IPS-NIHi7 (cell line): Measurements from ENCODE around the gene CYP24A1.

ENCODE experiments used
- DNase-seq: peaks from one replicate; pipeline ENCODE4 v3.0.0; 2012; ENCODE audit warnings: mixed read lengths; ENCODE audit errors: extremely low spot score

The CYP24A1 gene

DNA sequence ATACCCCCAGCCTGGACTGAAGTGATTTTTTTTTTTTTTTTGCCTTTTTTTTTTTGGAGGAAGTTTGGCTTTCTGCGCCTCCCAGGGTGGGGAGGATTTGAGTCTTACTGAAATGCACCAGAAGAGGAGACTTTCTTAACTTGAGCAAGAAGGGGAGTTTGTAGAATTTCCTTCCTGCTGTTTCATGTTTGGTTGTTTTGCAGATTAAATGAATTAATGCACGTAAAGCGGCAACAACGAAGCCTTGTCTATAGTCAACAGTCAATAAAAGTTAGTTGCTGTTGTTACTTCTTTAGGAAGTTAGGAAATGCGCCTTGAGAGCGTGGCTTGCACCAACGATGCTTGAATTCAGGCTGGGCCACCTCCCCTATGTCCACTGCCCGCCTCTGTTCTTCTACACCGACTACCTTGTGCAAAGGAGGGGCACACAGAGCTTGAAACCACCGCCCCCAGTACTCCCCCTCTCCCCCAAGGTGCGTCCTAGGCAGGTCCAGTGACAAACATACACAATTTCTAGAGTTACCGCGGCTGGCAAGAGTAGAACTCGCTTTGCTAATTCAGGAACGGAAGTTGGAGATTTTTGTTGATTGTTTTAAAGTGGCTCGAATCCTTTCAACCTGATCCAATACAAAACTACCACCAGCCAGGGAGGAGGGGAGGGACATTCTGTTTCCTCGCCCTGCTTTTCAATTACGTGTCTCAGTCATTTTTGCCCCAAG is 830 bp upstream of the CYP24A1 start:
- no peak for DNase-seq

- DNase-seq: peak; percentile 48
These were observed 732 bp downstream of the CYP24A1 start for GRCh38 chr20:54172856-54173652.

GRCh38 chr20:54172532-54172855 is 1.3 kb downstream of the CYP24A1 start:
- no peak for DNase-seq

GRCh38 chr20:54170963-54171362 is 2.8 kb downstream of the CYP24A1 start:
- no peak for DNase-seq

GRCh38 chr20:54170026-54170471 is 3.7 kb downstream of the CYP24A1 start:
- DNase-seq: no peak

DNA sequence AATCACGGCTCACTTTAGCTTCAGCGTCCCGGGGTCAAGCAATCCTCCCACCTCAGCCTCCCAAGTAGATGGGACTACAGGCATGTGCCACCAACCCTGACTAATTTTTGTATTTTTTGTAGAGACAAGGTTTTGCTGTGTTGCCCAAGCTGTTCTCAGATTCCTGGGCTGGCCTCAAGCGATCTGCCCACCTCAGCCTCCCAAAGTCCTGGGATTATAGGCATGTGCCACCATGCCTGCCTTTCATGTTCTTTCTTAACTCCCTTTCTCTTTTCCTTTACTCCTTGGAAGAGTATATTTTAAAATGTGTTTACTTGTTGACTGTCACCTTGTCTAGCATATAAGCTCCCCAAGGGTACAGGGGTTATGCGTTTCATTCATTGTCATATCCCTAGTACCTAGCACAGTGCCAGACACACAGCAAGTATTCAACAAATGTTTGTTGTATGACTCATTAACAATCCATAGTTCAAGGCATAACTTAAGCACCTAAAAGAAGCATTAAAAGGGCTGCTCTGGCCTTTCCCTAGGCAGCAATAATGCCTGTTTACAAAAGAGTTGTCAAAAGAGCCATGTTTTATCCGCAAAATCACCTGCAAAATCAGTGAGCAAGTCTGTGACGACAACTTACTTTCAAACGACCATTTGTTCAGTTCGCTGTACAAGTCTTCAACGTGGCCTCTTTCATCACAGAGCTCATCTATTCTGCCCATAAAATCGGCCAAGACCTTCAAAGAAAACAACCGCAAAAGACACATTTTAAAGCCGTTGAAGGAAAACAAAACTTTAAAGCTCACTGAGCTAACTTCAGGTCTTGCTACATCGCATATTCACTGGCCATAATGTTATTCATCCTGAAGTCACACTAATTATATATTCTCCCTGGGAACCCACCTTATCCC is 4.6 kb downstream of the CYP24A1 start:
- no peak for DNase-seq

DNA sequence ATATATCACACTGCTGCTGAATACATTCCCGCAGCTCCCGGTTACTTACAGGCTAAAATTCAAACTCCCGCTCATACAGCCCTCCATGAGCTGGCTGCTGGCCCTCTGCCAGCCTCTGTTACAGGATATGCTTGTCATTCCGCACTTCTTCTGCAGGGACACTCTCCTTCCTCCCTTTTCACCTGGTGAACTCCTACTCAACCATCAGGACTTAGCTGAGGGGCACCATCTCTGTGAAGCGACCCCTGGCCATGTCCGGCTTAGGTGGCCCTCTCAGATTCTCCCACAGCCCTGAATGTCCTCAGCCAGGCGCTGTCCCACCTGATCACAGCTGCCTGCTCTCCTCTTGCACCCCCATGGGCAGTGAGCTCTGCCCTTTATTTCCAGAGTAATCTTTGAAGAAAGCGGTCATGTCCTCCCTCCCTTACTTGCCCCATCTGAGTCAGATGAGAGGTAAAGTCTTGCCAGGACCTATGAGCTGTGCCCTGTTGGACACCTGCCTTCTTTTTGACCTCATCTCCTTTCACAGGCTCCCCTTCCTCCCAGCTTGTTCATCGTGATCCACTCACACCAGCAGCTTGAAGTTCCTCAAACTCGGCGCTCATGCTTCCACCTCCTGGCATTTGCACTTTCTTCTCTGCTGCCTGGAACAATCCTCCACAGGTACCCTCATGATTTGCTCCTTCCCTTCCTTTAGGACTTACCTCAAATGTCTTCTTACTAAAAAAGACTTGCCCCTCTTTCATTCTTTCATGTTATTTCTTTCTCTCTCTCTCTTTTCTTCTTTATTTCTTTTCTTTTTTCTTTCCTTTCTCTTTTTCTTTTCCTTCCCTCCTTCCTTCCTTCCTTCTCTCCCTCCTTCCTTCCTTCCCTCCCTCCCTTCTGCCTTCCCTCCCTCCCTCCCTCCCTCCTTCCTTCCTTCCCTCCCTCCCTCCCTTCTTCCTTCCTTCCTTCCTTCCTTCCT is 5.6 kb downstream of the CYP24A1 start:
- no peak for DNase-seq

DNA sequence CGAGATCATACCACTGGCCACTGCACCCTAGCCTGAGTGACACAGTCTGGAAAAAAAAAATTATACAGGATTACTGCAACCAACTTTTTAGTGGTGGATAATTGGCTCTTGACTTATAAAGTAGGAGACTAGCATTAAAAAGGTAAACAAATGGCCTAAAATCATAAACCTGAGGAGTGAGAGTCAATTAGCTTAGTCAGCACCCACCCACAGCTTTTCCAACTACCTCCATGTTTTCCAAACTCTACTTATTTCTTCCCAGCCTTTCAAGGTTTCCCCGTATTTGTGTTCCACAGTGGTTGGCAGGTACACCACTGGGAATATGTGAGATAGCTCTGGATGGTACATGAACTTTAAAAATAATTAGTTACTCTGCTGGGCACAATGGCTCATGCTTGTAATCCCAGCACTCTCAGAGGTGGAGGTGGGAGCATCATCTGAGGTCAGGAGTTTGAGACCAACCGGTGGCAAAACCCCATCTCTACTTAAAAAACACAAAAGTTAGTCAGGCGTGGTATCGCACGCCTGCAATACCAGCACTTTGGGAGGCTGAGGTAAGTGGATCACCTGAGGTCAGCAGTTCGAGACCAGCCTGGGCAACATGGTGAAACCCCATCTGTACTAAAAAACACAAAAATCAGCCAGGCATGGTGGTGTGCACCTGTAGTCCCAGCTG is 6.7 kb downstream of the CYP24A1 start:
- DNase-seq: no peak

DNA sequence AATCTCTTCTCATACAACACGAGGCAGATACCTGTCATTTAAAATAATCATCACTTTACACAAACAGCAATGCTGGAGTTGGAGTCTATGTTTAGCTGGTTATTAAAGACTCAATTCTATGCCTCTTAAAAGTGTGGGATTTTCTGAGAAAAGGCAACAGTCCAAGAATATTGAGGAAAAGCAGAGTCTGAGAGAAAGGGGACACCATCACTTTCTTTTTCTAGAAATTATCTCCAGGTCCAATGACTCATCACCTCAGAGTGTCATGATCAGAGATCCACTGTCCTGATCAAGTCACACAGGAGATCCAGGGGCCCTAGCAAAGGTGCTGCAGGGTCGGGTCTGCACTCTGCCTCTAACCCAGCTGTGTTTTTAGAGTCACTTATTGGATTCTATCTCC is 8.0 kb downstream of the CYP24A1 start:
- DNase-seq: no peak

DNA sequence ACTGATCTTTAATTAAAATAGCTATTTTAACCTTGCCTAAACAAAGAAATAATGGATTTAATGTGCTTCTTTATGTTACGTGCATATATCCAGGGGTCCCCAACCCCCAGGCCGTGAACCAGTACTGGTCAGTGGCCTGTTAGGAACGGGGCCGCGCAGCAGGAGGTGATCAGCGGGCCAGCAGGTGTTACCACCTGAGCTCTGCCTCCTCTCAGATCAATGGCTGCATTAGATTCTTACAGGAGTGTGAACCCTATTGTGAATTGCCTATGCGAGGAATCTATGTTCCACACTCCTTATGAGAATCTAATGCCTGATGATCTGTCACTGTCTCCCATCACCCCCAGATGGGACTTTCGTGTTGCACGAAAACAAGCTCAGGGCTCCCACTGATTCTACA is 8.8 kb downstream of the CYP24A1 start:
- no peak for DNase-seq

- no peak for DNase-seq
These were observed 10.4 kb downstream of the CYP24A1 start for GRCh38 chr20:54163402-54163801.

DNA sequence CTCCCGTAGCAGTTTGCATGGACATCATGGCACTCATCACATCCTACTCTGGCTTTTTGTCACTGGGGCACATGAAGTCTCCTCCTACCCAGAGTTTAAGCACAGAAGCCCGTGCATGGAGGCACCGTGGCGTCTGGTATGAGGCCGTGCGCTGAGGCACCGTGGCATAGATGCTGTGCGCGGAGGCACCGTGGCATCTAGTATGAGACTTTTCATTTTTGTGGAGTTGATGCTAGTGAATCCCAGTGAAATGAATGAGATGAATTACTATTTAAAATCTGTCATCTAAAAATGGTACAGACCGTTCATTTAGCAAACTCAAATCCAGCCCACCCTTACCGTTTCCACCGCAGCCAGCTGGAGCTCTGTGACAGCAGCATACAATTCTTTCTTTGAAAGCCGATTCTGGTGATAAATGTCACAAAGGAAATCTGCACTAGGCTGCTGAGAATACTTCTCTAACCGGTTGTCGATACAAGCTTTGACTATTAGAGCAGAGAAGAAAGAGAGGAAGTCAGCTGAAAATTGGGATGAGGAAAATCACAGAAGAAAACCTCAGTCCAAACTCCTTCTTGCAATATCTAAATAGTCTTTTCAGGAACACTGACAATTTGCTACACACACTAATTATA is 11.3 kb downstream of the CYP24A1 start:
- no peak for DNase-seq

DNA sequence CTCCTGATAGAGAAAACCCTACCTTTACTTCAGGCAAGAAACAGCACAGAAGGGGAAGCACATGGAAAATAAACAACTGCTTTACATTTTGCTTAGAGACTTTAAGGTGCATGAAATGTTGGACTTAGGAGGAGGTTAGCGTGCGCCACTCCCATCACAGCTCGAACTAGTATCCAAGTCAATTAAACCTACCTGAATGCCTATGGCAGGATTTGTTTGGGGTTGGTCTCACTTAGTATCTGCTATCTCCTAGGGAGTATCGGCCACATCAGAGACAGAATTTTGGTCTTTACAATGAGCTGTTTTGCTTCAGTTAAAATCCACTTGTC is 12.0 kb downstream of the CYP24A1 start:
- DNase-seq: no peak

DNA sequence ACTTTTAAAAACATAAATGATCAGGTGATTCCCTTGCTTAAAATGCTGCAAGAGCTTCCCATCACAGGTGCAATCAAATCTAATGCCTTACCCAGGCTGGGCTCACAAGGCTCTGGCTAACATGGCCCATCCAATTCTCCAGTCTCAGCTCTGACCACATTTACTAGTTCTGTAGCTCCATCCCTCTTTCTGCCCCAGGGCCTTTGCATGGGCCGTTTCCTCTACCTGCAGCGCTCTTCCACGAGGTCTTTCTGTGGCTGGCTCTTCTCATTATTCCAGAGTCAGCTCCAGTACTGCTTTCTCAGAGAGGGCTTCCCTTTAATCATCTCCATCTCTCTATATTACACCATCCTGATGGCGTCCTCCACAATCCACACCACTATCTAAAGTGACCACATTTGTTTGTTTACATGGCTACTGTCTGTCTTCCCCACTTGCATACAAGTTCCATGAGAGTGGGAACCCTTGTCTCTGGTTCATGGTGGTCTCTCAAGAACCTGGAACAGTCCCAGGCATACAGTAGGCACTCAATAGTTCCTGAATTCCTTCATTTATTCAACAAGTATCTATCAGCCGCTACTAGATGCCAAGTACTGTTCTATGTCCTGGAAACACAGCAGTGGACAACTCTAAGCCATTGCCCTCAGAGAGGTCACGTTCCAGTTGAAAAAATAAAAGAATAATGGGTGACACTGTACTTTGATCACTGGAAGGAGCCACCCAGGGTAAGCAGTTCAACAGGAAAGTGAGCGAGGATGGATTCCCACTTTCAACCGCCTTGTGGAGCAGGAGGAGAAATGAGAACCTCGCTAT is 12.6 kb downstream of the CYP24A1 start:
- DNase-seq: no peak

- DNase-seq: no peak
These were observed 13.4 kb downstream of the CYP24A1 start for GRCh38 chr20:54160065-54161007.

GRCh38 chr20:54158856-54159418 is 14.8 kb downstream of the CYP24A1 start:
- no peak for DNase-seq

- no peak for DNase-seq
These were observed 15.6 kb downstream of the CYP24A1 start for GRCh38 chr20:54158226-54158625.
